ENCODE measurements around the gene ERC2.

ERC2 gene

DNA sequence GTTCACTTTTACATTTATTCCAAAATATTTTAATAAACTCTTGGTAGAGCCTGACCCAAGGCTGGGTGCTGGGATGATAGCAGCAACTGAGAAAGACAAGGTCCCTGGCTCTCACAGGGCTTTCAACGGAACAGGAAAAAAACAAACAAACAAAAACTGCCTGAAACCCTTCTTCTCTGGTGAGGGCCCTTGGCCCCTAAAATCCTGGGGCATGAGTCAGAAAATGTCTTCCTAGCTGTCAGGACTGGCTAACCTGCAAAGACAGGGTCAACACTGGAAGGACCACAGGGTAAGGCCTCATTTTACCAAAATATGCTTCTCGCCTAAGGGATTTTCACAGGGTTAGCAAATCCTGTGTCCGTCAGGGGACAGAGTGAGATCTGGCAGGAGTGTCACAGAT lies 935.5 kb downstream of the ERC2 start:
- DNase-seq: no peak

- peak; percentile 26 for DNase-seq
Measured at GRCh38 chr3:55531321-55531720, 936.9 kb downstream of the ERC2 start.

GRCh38 chr3:55527361-55527760 lies 940.9 kb downstream of the ERC2 start:
- DNase-seq: no peak

GRCh38 chr3:55526332-55527030 lies 941.8 kb downstream of the ERC2 start:
- DNase-seq: peak; percentile 63

DNA sequence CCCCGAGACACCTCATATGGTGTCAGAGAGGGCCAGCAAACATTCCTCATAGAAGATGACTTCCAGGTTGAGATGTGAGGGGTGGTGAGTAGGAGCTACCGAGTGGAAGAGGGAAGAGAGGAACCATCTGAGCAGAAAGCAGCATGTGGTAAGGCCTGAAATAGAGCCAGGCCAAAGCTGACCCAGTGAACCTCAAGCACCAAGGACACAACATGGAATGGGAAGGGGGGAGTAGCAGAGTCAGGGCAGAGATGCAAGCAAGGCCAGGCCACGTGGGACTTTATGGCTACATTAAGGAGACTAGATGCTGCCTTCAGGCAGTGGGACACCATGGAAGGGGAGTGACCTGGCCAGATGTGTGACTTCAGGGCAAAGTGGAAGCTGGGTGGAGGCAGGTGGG lies 942.8 kb downstream of the ERC2 start:
- DNase-seq: no peak

DNA sequence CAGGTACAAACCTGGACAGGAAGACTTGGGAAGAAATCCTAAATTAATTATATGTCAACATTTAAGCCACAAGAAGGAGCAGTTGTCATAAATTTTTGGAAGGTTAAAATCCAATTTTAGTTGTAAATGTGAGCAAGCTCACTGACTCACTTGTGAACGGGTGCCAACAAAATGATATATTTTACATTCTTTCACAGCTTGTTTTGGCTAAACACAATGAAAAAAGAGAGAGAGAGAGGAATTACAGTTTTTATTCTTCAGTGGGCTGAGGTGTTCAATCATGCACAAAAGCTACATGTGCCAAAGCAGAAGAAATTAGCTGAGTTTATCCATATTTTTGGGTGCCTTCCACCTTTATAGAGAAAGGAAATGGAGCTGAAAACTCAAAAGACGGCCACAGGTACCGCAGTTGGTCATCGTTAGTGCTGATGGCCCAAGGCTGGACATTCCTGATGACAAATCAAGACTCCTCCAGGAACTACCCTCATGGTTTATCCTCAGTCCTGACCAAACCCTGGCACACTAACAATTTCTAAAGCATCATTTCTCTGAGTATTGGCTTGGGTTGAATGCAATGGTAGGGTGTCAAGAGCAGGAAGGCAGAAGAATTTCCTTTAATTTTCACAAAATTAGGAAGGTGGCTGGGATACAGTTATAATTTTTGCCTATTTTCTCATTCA lies 943.6 kb downstream of the ERC2 start:
- no peak for DNase-seq

DNA sequence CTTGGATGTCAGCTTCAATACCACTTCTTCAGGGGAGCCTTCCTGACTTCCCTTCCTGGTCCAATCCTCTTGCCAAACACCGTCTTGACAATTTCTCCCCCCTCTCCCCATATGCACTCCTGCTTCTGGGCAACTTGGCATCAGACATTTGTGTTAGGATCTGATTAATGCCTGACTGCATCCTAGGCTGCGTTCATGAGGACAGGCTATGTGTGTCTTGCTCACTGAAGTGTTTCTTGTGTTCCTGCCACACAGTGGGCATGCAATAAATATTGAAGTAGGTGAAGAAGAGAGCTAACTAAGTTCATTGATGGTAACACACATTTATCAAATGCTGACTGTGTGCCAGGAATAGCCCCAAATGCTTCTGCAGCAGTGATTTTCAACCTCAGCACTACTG lies 944.8 kb downstream of the ERC2 start:
- no peak for DNase-seq

- DNase-seq: peak; percentile 8
Measured at GRCh38 chr3:55521738-55522421, 946.4 kb downstream of the ERC2 start.

- DNase-seq: peak; percentile 83
Measured at GRCh38 chr3:55521064-55521737, 947.1 kb downstream of the ERC2 start.

DNA sequence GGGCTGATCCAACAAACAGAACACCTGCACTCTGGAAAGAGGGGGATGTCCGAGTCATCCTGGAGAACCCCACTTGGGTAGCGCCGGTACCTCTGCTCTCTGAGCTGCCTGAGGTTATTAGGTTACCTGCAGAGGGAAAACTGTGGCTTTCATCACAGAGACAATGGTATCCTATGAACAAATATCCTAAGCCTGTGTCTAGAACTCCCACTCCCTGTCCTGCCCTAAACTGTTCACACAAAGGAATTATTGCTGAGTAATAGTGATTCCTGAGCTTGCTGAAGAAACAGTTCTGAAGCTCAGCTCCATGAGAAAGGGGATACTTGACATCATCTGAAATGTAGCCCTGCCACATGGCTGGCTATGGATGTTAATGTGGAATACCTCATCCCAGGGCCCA lies 949.2 kb downstream of the ERC2 start:
- DNase-seq: peak; percentile 4

DNA sequence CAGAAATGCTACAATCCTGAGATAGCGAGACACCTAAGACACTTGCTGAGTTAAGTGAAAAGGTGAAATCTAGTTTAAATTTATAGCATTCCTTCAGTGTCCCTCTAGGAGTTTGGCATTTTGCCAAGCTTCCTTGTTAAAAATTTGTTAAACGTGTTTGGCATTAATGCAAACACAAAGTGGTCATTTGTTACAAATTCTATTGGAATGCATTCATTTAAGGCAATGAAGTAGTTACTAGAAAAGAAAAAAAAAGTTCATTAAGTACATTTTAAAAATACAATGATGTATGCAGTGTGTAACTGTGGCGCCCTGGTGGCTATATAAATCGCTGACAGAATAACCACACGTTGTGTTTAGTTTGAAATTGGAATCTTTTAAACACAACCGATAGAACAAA lies 949.8 kb downstream of the ERC2 start:
- DNase-seq: no peak

DNA sequence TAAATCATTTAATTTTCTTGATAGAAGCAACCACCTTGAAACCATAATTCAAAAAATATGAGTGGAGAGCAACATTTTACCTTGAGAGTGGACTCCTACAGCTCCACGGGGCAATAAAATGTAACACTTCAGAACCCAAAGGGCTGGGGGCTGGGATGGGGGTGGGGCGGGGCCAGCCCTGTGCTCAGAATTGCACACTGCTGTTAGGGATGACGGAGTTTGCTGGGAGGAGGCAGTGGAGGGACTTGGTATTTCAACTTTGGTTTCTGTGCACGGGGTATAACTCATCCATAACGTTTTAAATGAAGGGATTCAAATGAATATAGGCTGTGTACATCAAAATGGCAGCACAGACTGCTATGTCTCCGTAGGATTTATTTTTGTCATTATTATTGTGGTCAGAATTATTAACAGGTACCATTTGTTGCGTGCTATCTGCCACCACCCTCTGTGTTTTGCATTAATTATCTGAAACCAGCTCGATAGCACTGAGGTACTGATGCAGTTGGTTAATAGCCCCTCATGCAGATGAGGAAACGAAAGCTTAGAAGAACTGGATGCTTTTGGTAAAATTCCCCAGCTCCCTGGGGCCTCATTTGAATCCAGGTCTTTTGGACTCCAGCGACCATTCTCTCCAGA lies 951.8 kb downstream of the ERC2 start:
- peak; percentile 43 for DNase-seq

DNA sequence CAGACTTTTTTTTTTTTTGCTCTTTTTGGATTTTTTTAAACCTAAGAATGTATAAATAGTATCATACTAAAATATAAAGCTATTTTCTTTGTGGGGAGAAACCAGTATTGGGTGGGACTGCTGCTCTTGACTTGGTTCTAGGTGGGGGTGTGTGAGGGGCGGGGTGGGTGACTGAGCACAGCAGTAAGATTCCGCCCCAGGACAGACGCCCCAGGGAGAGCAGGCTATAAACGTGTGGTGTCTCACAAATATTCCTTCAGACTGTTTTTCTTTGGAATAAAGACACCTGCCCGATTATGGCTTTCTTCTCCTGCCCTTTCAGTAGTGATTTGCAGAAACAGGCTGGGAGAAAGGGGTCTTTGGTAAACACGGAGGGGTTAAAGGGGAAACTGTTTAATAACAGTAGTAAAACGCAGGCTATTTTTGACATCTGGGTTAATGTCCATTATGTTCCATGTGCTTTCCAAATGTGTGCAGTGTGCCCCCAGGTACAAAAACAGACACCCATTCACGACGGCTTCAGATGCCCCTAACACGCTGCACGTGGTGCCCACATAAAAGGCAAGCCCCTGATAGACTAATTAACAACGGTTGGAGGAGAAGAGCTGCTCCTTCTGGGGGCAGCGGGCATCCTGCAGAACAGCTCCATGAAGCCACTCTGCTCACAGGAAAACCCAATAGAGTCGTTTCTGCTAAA lies 952.6 kb downstream of the ERC2 start:
- DNase-seq: peak; percentile 79

GRCh38 chr3:55514962-55515361 lies 953.3 kb downstream of the ERC2 start:
- no peak for DNase-seq

GRCh38 chr3:55512571-55513343 lies 955.5 kb downstream of the ERC2 start:
- DNase-seq: no peak

DNA sequence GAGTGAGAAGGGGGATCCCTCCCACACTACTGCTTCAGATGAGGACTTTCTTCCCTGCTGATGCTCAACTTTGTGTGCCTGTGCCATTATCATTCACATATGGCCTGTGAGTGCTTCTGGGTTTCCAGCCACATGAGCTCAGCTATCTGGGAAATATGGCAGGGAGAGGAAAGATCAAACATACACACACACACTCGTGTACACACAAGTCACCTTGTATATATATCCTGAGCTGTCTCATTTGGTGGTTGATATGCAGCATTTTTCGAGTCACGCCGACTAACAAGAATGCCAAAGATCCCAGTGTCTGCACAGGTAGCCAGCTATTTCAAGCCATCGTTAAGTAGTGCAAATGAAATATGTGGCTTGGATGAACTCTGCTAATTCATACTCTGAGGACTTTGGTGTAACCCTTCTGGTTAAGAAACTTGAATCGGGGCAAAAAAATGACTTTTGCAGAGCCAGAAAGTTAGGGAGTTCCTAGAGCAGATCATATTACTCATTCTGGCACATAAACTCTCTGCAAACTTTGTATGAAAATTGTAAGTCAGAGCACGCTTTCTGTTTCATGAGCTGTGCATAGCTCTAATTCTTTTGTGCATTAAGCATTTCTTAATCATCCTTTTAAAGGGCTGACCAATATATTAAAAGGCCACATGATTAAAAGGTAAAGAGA lies 956.2 kb downstream of the ERC2 start:
- DNase-seq: no peak

DNA sequence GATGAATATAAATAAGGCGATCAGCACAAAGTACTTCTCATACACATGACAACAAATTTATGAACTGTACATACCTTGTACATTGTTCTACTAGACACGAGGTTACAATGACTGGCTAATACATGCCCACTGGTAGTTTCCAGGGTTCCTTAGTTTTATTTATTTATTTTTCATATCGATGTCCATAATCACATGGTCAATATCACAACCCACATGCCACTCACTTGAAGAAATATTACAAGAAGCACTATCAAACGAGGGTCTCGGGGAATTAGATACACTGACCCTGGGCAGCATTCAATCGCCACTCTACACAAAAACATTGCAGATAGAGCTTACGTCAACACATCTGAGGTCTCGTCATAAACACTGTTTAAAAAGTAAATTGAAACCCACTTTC lies 959.9 kb downstream of the ERC2 start:
- no peak for DNase-seq

DNA sequence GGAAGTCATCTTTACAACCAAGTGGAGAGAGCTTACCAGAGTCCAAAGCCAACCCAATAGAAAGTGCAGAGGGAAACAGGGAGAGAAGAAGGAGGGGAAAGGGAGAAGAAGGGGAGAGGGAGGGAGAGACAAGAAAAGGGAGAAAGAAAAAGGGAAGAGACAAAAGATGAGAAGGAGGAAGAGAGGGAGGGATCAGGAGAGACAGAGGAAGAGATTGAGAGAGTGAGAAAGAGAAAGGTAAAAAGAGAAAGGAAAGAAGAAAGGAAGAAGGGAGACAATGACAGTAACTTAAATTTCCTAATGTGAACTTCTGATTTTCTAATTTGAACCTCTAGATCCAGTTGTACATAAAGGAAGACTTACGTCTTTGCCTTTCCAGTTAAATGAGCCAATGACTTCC lies 960.5 kb downstream of the ERC2 start:
- DNase-seq: no peak

DNA sequence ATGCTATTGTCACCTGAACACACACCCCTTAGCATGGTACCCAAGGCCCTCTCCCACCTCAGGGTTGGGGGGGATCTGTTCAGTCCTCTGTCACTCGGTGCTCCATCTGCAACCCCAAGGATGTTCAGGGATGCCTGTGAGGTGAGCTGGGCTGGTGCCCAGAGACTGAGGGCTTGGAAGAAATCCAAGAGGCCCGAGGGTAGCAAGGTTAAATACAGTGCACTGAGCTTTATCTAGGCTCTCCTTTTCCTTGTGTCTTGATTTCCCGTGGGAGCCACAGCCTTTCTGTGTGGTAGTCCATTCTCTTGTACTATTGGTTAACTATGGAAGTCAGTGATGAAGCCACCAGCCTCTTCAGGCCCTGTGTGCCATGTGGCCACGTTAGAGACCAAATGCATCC lies 962.5 kb downstream of the ERC2 start:
- peak; percentile 35 for DNase-seq

DNA sequence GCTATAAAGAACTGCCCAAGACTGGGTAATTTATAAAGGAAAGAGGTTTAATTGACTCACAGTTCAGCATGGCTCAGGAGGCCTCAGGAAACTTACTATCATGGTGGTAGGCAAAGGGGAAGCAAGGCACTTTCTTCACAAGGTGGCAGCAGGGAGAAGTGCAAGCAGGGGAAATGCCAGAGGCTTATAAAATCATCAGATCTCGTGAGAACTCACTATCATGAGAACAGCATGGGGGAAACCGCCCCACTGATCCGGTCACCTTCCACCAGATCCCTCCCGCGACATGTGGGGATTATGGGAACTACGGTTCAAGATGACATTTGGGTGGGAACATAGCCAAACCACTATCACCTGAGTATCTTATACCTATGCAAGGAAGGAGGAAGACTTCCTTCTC lies 963.2 kb downstream of the ERC2 start:
- peak; percentile 45 for DNase-seq

DNA sequence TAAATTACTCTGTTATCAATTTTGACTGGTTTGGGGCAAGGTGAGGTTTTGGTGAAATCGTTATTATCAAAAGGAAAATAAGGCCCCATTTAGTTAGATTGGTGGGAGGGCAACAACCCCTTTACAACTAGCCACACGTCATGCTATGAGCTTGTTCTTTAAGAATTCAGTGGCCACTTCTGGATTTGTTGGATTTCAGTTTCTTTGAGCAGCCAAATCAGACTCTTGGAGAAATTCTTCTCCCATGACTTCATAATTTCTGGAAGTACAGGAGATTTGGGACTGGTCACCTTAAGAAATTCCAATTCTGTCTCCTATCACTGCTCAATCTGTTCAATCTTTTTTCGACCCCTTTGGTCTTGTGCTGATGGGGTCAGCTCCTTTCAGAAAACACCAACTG lies 966.4 kb downstream of the ERC2 start:
- no peak for DNase-seq
